K562 (cell line): ENCODE results near the gene MEIS2.

ENCODE experiments used
- EP300 ChIP-seq: IDR thresholded peaks from 2 replicates; pipeline ENCODE4 v1.6.1; 2012; ENCODE audit warnings: low read length, improper control_type of control experiment
- GATAD2B ChIP-seq: fragments of 450-650 bp; IDR thresholded peaks from 2 replicates; pipeline ENCODE4 v1.6.1; 2017; ENCODE audit warnings: mild to moderate bottlenecking, borderline replicate concordance
- IRF9 ChIP-seq: fragments of 450-650 bp; IDR thresholded peaks from 2 replicates; pipeline ENCODE4 v1.6.1; 2016; ENCODE audit warnings: missing biosample characterization, missing genetic modification characterization
- STAG1 ChIP-seq: sonication (generic); formaldehyde crosslinking; IDR thresholded peaks from 2 replicates; pipeline ENCODE4 v1.5.0; 2020; ENCODE audit warnings: missing genetic modification reagents, borderline replicate concordance
- ZNF174 ChIP-seq: fragments of 250-450 bp; sonication (Bioruptor Pico); IDR thresholded peaks from 2 replicates; pipeline ENCODE4 v1.4.0; 2020; ENCODE audit warnings: mild to moderate bottlenecking

DNA sequence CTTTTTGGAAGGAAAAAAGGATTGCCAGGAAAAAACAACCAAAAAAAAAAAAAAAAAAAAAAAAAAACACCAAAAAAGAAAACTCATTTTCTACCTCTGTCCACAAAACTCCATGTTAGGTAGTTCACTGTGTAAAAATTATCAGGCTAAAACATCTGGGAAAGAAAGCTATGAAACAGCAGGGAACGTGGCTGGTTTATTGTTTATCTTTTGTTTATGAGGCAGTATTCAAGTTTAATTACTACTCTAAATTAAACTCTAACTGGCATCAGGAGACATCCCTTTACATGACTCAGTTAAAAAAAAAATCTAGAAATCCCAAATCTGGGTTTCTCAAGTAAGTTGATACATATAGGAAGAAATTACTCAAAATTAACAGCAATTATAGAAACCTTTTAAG lies 21.8 kb downstream of the MEIS2 start:
- TF ChIP-seq IRF9 (tag) (no peak), ZNF174 (CRISPR knock-in tag) (no peak), EP300 (no peak), GATAD2B (no peak), STAG1 (CRISPR knock-in tag) (no peak)
